Hematopoietic multipotent progenitor cell treated with erythropoietin and hydrocortisone succinate and interleukin-3 and kit ligand, for 6 days (in vitro differentiated cells): ENCODE measurements around the gene RIT1.
A peak's percentile ranks its signal among the peaks of the same experiment; 100 is the strongest.

ENCODE experiments used
- DNase-seq: peaks from one replicate; pipeline ENCODE4 v3.0.0-alpha.2; 2015

Gene RIT1

GRCh38 chr1:155911156-155912055 is at the start of gene RIT1:
RIT1 (minus strand) TSS chr1:155911349; CDS start chr1:155910761, 588 bp downstream.
- DNase-seq = peak; percentile 93

- no peak for DNase-seq
These were observed 49.1 kb upstream of the RIT1 start for GRCh38 chr1:155960081-155960745.

- no peak for DNase-seq
These were observed 46.3 kb upstream of the RIT1 start for GRCh38 chr1:155957411-155957915.

- no peak for DNase-seq
These were observed 43.5 kb upstream of the RIT1 start for GRCh38 chr1:155954645-155955044.

GRCh38 chr1:155952505-155952890 is 41.3 kb upstream of the RIT1 start:
- DNase-seq = no peak

- DNase-seq = no peak
These were observed 40.8 kb upstream of the RIT1 start for GRCh38 chr1:155951753-155952504.

- no peak for DNase-seq
These were observed 39.7 kb upstream of the RIT1 start for GRCh38 chr1:155950829-155951228.

- no peak for DNase-seq
These were observed 36.6 kb upstream of the RIT1 start for GRCh38 chr1:155947741-155948140.

- DNase-seq = no peak
These were observed 36.1 kb upstream of the RIT1 start for GRCh38 chr1:155947292-155947691.

- no peak for DNase-seq
These were observed 35.6 kb upstream of the RIT1 start for GRCh38 chr1:155946633-155947219.

- DNase-seq = no peak
These were observed 33.3 kb upstream of the RIT1 start for GRCh38 chr1:155944444-155944799.

GRCh38 chr1:155942578-155943141 is 31.5 kb upstream of the RIT1 start:
- DNase-seq = no peak

GRCh38 chr1:155941845-155942531 is 30.8 kb upstream of the RIT1 start:
- DNase-seq = no peak

GRCh38 chr1:155940993-155941844 is 30.1 kb upstream of the RIT1 start, which contains the start of gene RXFP4:
RXFP4 (plus strand) TSS chr1:155941638; CDS start chr1:155941710, 72 bp downstream.
- DNase-seq = peak; percentile 70

- DNase-seq = peak; percentile 40
These were observed 29.4 kb upstream of the RIT1 start for GRCh38 chr1:155940482-155940992.

GRCh38 chr1:155938220-155938627 is 27.1 kb upstream of the RIT1 start:
- peak; percentile 87 for DNase-seq

- DNase-seq = peak; percentile 50
These were observed 23.9 kb upstream of the RIT1 start for GRCh38 chr1:155934936-155935590.

- DNase-seq = peak; percentile 100
These were observed 23.2 kb upstream of the RIT1 start, which contains the start of gene KHDC4 for GRCh38 chr1:155934097-155934935. KHDC4 (minus strand) TSS chr1:155934413; CDS start chr1:155934373, 40 bp downstream.

- no peak for DNase-seq
These were observed 22.5 kb upstream of the RIT1 start for GRCh38 chr1:155933591-155934096.
